ENCODE measurements around the gene CDH13.

DNA sequence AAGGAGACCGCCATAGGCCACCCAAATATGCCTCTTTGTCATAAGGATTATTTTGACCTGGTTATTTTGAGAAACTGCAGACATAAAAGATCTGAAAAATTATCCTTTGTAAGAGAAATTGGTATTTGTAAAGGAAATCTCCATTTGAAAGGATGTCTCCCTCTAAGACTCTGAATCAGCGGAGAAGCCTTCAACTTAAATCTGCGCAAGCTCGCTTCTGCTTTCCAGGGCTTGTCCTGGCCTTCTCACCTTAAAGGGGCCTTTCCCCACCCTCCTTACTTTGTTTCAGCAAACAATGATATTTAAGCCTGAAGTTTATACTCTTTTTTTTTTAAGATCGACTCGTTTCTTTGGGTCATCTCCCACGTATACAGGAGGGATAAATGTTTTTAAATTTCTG, 1215.5 kb downstream of the CDH13 start:
- TF ChIP-seq FOS (IDR thresholded peaks at IDR 0.05; ENCODE audit: borderline replicate concordance, insufficient read depth, low read length): no peak
- TF ChIP-seq, protein P1, sequence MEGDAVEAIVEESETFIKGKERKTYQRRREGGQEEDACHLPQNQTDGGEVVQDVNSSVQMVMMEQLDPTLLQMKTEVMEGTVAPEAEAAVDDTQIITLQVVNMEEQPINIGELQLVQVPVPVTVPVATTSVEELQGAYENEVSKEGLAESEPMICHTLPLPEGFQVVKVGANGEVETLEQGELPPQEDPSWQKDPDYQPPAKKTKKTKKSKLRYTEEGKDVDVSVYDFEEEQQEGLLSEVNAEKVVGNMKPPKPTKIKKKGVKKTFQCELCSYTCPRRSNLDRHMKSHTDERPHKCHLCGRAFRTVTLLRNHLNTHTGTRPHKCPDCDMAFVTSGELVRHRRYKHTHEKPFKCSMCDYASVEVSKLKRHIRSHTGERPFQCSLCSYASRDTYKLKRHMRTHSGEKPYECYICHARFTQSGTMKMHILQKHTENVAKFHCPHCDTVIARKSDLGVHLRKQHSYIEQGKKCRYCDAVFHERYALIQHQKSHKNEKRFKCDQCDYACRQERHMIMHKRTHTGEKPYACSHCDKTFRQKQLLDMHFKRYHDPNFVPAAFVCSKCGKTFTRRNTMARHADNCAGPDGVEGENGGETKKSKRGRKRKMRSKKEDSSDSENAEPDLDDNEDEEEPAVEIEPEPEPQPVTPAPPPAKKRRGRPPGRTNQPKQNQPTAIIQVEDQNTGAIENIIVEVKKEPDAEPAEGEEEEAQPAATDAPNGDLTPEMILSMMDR (IDR thresholded peaks at IDR 0.05; ENCODE audit: extremely low read depth in 1 of 2, insufficient read depth in 1 of 2, low read depth in 1 of 2, low read length in 2 of 2): no peak
- no peak for TF ChIP-seq EZH2 (IDR thresholded peaks at IDR 0.05; ENCODE audit: borderline replicate concordance, low read depth, low read length, severe bottlenecking)
- no peak for TF ChIP-seq POLR2A (IDR thresholded peaks at IDR 0.05; ENCODE audit: low read depth, low read length)

Data from endothelial cell of umbilical vein (primary cell).